Stimulated activated CD4-positive, alpha-beta T cell treated with anti-CD3 and anti-CD28 coated beads, TNF-alpha, amount 100 ng/mL, for 24 hours (primary cell): ENCODE data around the gene CCDC117.

Experiments used
- DNase-seq, 3 experiments: peaks; one replicate each; pipeline ENCODE4 v3.0.0-alpha.2; 2020; ENCODE audit warnings: low read depth in 3 of 3

The CCDC117 gene

DNA sequence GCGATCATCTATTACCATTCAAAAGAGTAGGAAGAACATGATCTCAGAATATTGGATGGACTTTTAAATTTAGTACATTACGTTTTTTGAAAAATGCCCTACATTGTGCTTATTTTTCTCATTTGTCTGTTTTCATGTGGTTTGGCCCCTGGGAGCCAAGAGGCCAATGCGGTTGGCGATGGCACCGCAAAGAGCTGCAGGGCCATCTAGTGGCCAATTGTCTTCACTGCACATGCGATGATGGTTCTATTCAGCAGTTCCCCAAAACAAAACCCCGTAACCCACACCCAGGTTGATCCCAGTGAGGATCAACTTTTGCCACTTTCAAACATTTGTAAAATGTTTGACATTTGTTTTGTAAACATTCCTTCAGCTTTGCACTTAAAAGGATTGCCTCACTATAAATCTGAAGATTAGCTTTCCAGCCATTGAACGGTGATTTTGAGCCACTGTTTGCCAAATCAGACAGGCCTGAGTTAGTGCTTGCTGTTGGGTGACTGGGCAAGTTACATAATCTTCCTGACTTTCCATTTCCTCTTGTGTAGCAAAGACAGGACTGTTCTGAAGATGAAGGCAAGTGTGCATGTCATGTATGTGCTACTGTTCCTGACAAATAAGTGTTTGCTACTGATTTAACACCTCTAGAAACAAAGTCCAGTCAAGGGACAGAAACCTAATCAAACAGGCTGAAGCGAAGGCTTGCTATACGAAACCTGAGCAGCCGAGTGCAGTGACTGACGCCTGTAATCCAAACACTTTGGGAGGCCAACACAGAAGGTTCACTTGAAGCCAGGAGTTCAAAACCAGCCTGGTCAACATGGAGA is 57.1 kb downstream of the CCDC117 start:
- DNase-seq, result peak; percentile 47 to 71 (median 56)

DNA sequence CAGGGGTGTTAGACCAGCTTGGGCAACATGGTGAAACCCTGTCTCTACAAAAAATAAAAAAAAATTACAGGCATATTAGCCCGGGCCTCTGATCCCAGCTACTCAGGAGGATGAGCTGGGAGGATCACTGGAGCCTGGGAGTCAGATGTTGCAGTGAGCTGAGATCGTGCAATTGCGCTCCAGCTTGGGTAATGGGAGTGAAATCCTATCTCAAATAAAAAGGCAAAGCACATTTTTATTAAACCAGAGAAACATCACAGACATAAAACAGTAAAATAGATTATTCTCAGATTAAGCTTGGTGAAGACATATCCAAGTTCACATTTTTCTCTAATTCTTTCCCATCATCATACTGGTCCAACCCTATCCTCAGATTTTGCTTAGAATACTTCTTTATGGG is 57.9 kb downstream of the CCDC117 start:
- no peak for DNase-seq

DNA sequence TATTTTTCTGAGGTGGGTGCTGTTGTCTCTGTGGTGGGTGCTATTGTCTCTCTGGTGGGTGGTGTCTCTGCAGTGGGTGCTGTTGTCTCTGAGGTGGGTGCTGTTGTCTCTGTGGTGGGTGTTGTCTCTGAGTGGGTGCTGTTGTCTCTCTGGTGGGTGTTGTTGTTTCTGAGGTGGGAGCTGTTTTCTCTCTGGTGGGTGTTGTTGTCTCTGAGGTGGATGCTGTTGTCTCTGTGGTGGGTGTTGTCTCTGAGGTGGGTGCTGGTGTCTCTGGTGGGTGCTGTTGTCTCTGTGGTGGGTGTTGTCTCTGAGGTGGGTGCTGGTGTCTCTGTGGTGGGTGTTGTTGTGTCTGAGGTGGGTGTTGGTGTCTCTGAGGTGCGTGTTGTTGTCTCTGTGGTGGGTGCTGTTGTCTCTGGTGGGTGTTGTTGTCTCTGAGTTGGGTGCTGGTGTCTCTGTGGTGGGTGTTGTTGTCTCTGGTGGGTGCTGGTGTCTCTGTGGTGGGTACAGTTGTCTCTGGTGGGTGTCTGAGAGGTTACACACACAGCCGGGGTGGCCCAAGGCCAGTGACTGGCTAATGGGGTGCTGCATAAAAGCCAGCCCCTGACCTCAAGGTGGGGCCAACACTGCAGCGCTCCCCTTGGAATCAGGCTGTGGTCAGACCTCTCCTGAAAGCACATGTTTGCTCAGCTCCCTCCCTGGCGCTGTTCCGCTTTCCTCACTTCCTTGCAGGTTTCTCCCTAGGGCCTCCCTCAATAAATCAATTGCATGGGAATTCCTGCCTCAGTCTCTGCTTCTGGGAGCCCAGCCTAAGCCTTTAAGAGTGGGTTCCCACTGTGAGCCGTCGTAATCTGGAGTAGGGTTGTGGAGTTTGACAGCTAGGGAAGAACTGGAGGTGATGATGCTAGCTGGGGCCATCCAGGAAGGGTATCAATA is 58.9 kb downstream of the CCDC117 start:
- DNase-seq, result no peak

DNA sequence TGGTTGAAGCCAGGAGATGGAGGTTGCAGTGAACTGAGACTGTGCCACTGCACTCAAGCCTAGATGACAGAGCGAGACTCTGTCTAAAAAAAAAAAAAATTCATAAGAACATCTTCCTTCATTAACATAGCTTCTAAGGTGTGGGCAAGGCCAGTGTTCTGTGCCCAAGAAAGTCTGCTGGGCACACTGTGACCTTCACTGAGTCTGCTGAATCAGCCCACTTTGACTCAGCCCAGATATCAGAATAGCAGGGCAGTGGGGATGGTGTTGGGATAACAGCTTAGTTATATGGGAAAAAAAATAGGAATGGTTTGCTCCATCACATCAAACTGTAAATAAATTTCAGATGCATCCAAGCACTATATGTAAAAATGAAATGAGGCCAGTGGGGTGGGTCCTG is 60.2 kb downstream of the CCDC117 start:
- no peak for DNase-seq

DNA sequence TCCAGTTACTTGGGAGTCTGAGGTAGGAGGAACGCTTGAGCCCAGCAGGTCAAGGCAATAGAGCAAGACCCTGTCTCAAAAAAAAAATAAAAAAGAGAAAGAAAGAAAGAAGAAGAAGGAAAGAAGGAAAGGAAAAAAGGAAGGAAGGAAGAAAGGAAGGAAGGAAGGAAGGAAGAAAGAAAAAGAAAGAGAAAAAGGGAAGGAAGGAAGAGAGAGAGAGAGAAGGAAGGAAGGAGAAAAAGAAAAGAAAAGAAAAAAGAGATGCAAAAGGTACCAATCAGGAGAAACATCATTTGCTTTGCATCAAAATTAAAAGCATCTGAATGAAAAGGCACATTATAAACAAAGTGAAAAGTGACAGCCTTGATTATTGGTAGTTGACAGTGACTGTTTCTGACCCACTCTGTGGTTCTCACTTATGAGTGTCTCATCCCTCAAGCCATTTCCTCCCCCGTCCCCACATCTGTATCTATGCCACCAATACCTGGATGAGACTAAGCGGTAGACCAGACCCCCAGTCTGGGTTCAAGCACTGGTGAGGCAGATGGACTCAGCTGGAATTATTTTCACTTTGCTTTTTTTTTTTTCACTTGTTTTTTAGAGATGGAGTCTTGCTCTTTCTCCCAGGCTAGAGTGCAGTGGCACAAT is 60.9 kb downstream of the CCDC117 start:
- no peak for DNase-seq

DNA sequence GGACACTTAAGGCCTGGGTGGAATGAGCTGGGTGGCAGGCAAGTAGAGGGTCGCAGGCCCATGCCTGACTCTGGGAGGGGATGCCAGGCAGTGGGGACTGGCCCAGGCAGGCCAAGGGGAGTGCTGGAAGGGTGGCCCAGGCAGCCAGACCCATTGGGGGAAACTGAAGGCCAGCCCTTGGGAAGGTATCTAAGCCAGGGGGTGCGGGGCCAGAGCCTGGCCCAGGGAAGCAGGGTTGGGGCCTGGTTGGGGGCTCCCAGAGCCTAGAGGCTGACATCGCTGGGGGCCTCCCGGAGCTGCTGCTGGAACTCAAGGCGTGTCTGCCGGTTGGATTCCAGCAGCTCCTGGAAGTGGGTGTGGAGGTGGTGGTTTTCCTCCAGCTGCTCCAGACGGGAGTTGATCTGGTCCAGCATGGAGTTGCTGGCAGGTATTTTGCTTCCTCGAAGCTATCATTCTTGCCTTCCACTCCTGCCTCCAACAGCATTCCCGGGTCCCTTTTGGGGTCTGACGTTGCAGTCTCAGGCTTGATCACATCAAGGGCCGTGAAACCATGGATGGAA is 63.2 kb downstream of the CCDC117 start:
- no peak for DNase-seq

DNA sequence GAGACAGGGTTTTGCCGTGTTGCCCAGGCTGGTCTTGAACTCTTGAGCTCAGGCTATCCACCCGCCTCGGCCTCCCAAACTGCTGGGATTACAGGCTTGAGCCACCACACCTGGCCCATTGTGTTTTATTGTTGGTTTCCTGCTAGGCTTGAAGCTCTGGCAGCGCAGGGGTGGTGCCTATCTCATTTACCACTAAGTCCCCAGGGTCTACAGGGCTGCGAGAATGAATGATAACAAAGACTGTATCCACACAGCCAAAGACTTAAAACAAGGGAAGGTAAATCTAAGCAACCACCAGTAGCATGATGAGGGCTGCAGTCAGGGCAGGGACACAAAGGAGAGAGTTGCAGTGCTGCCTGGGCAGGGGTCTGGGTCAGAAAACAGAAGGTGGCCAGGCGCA is 65.1 kb downstream of the CCDC117 start:
- no peak for DNase-seq
